ENCODE results near the gene OLFML3.
"Not testable (repeated sequence)": the region's sequence is repeated elsewhere in the genome, so short reads cannot be mapped to it uniquely, and the experiment has no call there.

Gene OLFML3

GRCh38 chr1:113993766-113994165 is 14.5 kb downstream of the OLFML3 start:
- DNase-seq = no peak

- DNase-seq = no peak
These were observed 16.1 kb downstream of the OLFML3 start for GRCh38 chr1:113995382-113995781.

- DNase-seq = no peak
These were observed 19.1 kb downstream of the OLFML3 start for GRCh38 chr1:113998361-113998760.

GRCh38 chr1:113999233-113999632 is 20.0 kb downstream of the OLFML3 start:
- DNase-seq = no peak

GRCh38 chr1:113999799-114000198 is 20.5 kb downstream of the OLFML3 start:
- DNase-seq = no peak

GRCh38 chr1:114000406-114000805 is 21.1 kb downstream of the OLFML3 start:
- no peak for DNase-seq

- DNase-seq = no peak
These were observed 23.4 kb downstream of the OLFML3 start for GRCh38 chr1:114002492-114003239.

GRCh38 chr1:114003431-114003830 is 24.2 kb downstream of the OLFML3 start:
- DNase-seq = no peak

- DNase-seq = not testable (repeated sequence)
These were observed 27.6 kb downstream of the OLFML3 start for GRCh38 chr1:114006825-114007224.

- no peak for DNase-seq
These were observed 29.2 kb downstream of the OLFML3 start for GRCh38 chr1:114008480-114008941.

GRCh38 chr1:114008993-114009392 is 29.7 kb downstream of the OLFML3 start:
- no peak for DNase-seq

- DNase-seq = no peak
These were observed 30.1 kb downstream of the OLFML3 start for GRCh38 chr1:114009393-114009792.

GRCh38 chr1:114010433-114011184 is 31.3 kb downstream of the OLFML3 start:
- DNase-seq = no peak

- DNase-seq = no peak
These were observed 32.5 kb downstream of the OLFML3 start for GRCh38 chr1:114011796-114012195.

- no peak for DNase-seq
These were observed 35.8 kb downstream of the OLFML3 start for GRCh38 chr1:114015075-114015474.

- DNase-seq = not testable (repeated sequence)
These were observed 40.5 kb downstream of the OLFML3 start for GRCh38 chr1:114019724-114020123.

GRCh38 chr1:114021665-114022099 is 42.4 kb downstream of the OLFML3 start:
- DNase-seq = no peak

- DNase-seq = no peak
These were observed 43.6 kb downstream of the OLFML3 start for GRCh38 chr1:114022877-114023276.

GRCh38 chr1:114023377-114023776 is 44.1 kb downstream of the OLFML3 start:
- DNase-seq = no peak

- DNase-seq = no peak
These were observed 44.8 kb downstream of the OLFML3 start for GRCh38 chr1:114024049-114024448.

- no peak for DNase-seq
These were observed 46.5 kb downstream of the OLFML3 start for GRCh38 chr1:114025609-114026401.

- DNase-seq = no peak
These were observed 47.5 kb downstream of the OLFML3 start for GRCh38 chr1:114026797-114027196.
